Astrocyte (in vitro differentiated cells and primary cell): ENCODE data around the gene GNPDA1. TPM values are rescaled to one million over a fixed set of nuclear protein-coding genes. Genes with fewer than 3 reads are reported as not detected.

ENCODE experiments used
- DNase-seq: peaks from one replicate; pipeline ENCODE4 v3.0.0-alpha.2; 2010; ENCODE audit warnings: low read depth
- FAIRE-seq: peaks from 2 replicates; lab custom pipeline; 2011; peaks lifted over from hg19 to GRCh38; lab: Jason Lieb, UNC
- H2AFZ ChIP-seq: 2 replicates; pipeline ENCODE4 v1.6.0; 2012; ENCODE audit warnings: low read depth, low read length, inconsistent platforms
- H3K27ac ChIP-seq: 2 replicates; pipeline ENCODE4 v1.5.1; 2011; ENCODE audit warnings: low read depth, low read length, inconsistent platforms
- H3K27me3 ChIP-seq: 2 replicates; pipeline ENCODE4 v1.6.0; 2011; ENCODE audit warnings: low read length, inconsistent platforms; ENCODE audit not compliant: insufficient read depth
- H3K36me3 ChIP-seq: 2 replicates; pipeline ENCODE4 v1.5.1; 2011; ENCODE audit warnings: low read length, inconsistent platforms; ENCODE audit not compliant: insufficient read depth
- H3K4me1 ChIP-seq: 2 replicates; pipeline ENCODE4 v1.5.1; 2011; ENCODE audit warnings: low read length, inconsistent platforms; ENCODE audit not compliant: insufficient read depth
- H3K4me2 ChIP-seq: 2 replicates; pipeline ENCODE4 v1.6.0; 2012; ENCODE audit warnings: low read length, inconsistent platforms
- H3K4me3 ChIP-seq: 2 replicates; pipeline ENCODE4 v1.5.1; 2011; ENCODE audit warnings: low read depth, mild to moderate bottlenecking, low read length, inconsistent platforms; ENCODE audit not compliant: insufficient read depth
- H3K79me2 ChIP-seq: 2 replicates; pipeline ENCODE4 v1.6.0; 2012; ENCODE audit warnings: mild to moderate bottlenecking, low read length, inconsistent platforms; ENCODE audit not compliant: insufficient read depth
- H3K9ac ChIP-seq: 2 replicates; pipeline ENCODE4 v1.6.0; 2012; ENCODE audit warnings: mild to moderate bottlenecking, low read length, inconsistent platforms
- H3K9me3 ChIP-seq: 2 replicates; pipeline ENCODE4 v1.5.1; 2012; ENCODE audit warnings: low read depth, mild to moderate bottlenecking, low read length, inconsistent platforms; ENCODE audit not compliant: insufficient read depth
- H4K20me1 ChIP-seq: 2 replicates; pipeline ENCODE4 v1.6.0; 2012; ENCODE audit warnings: low read length, inconsistent platforms; ENCODE audit not compliant: insufficient read depth
- H3K27ac Mint-ChIP-seq: one replicate; pipeline ENCODE4 v1.8.0; 2021; ENCODE audit warnings: mild to moderate bottlenecking, mixed read lengths; ENCODE audit not compliant: unreplicated experiment
- H3K27me3 Mint-ChIP-seq: one replicate; pipeline ENCODE4 v1.8.0; 2021; ENCODE audit warnings: low read depth, mixed read lengths; ENCODE audit not compliant: unreplicated experiment
- H3K36me3 Mint-ChIP-seq: one replicate; pipeline ENCODE4 v1.8.0; 2021; ENCODE audit warnings: low read depth, mixed read lengths; ENCODE audit not compliant: unreplicated experiment
- H3K4me1 Mint-ChIP-seq: one replicate; pipeline ENCODE4 v1.8.0; 2021; ENCODE audit warnings: low read depth, mixed read lengths; ENCODE audit not compliant: unreplicated experiment
- H3K4me3 Mint-ChIP-seq: one replicate; pipeline ENCODE4 v1.8.0; 2021; ENCODE audit warnings: mild to moderate bottlenecking, moderate library complexity, mixed read lengths; ENCODE audit not compliant: unreplicated experiment
- H3K9me3 Mint-ChIP-seq: one replicate; pipeline ENCODE4 v1.8.0; 2021; ENCODE audit warnings: mild to moderate bottlenecking, mixed read lengths; ENCODE audit not compliant: unreplicated experiment
- CTCF ChIP-seq: IDR thresholded peaks from 2 replicates; pipeline ENCODE4 v1.5.1; 2011; ENCODE audit warnings: low read depth, mild to moderate bottlenecking, inconsistent platforms, low read length, moderate library complexity; ENCODE audit not compliant: insufficient read depth
- EZH2 ChIP-seq: IDR thresholded peaks from 2 replicates; pipeline ENCODE4 v1.6.1; 2012; ENCODE audit warnings: mild to moderate bottlenecking, low read length, inconsistent platforms; ENCODE audit not compliant: insufficient read depth
- total RNA-seq: library from RNA; stranded (reverse); gene quantifications from 2 replicates; pipeline ENCODE4 v1.2.1, GENCODE V29; 2021

Gene GNPDA1
- total RNA-seq, 1 donor from 2014 or later, result 30.7 TPM

DNA sequence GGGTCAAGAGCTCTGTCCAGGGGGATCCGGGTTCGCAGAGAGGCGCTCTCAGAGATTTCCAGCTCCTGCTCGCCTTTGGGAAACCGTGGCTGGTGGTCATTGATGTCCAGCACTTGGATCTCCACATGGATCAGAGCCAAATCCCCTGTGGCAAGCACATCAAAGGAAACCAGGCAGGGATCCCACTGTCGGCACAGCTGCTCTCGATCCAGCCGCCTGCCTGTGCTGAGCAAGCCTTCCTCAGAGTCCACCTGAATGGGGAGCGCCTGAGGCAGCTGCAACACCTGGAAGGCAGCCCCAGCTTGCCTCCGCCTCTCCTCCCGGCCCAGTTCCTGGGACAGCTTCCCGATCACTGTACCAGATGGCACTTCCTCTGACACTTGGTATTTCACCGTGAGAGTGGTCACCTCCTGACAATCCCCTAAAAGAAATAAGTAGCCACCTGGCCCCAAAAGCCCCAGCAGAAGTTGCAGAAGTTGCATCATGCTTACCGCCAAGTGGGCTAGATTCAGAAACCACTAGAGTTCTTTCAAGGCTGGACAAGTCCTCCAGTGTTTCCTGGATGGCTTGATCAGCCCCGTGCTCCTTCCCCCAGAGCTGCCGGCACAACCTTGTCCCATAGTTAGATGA is 55.3 kb downstream of the GNPDA1 start:
- Histone ChIP-seq H4K20me1 (no peaks in the 10 kb centered on the region), H3K36me3 (no peaks in the 10 kb centered on the region), H3K4me2 (no peak overlapping the region), H3K9ac (no peak overlapping the region), H3K4me3 (no peak overlapping the region), H3K4me1 (peaks cover 4% of the 10 kb centered on the region), H3K9me3 (no peaks in the 10 kb centered on the region), H3K79me2 (no peaks in the 10 kb centered on the region), H3K27ac (no peak overlapping the region), H2AFZ (no peak overlapping the region), H3K27me3 (no peaks in the 10 kb centered on the region)
- Mint-ChIP-seq H3K27ac (no peak overlapping the region), H3K27me3 (peaks cover 26% of the 10 kb centered on the region), H3K4me3 (no peak overlapping the region), H3K4me1 (peaks cover 2% of the 10 kb centered on the region), H3K36me3 (peaks cover 2% of the 10 kb centered on the region), H3K9me3 (no peaks in the 10 kb centered on the region)
- FAIRE-seq (no peak), DNase-seq (no peak)
- TF ChIP-seq CTCF, result no peak
- no peak for TF ChIP-seq EZH2

DNA sequence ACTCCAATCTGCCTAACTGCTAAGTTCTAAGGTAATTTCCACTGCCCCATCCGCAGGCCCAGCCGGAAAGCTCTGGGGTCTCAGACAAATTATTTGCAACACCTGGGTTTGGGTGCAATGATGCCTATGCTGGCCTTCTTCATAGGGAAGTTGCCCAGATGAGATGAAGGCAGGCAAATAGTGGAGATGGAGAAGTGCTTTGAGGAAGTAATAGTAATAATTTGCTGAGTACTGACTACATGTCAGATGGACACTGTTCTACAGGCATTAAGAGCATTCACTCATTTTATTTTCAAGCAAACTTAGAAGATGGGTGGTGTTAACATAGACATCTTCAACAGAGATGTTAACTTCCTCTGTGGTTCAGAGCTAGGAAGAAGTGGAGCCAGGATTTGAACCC is 58.6 kb downstream of the GNPDA1 start:
- DNase-seq (no peak), FAIRE-seq (no peak)
- Histone ChIP-seq H4K20me1 (no peaks in the 10 kb centered on the region), H3K4me2 (no peak overlapping the region), H3K27ac (no peak overlapping the region), H3K79me2 (no peaks in the 10 kb centered on the region), H3K36me3 (no peaks in the 10 kb centered on the region), H3K4me1 (no peaks in the 10 kb centered on the region), H3K9ac (no peak overlapping the region), H3K27me3 (no peaks in the 10 kb centered on the region), H3K9me3 (no peaks in the 10 kb centered on the region), H2AFZ (no peak overlapping the region), H3K4me3 (no peak overlapping the region)
- H3K27me3 Mint-ChIP-seq, result peaks cover 45% of the 10 kb centered on the region
- no peak overlapping the region for H3K27ac Mint-ChIP-seq
- no peak for TF ChIP-seq CTCF
- no peak for TF ChIP-seq EZH2
- H3K4me1 Mint-ChIP-seq, result peaks cover 6% of the 10 kb centered on the region
- no peaks in the 10 kb centered on the region for H3K9me3 Mint-ChIP-seq
- H3K36me3 Mint-ChIP-seq, result peaks cover 4% of the 10 kb centered on the region
- no peak overlapping the region for H3K4me3 Mint-ChIP-seq

- Mint-ChIP-seq H3K27ac (no peak overlapping the region), H3K27me3 (peaks cover 41% of the 10 kb centered on the region), H3K4me3 (peak overlapping the region; percentile 62), H3K36me3 (peaks cover 2% of the 10 kb centered on the region), H3K4me1 (peaks cover 6% of the 10 kb centered on the region), H3K9me3 (no peaks in the 10 kb centered on the region)
- H4K20me1 ChIP-seq, result no peaks in the 10 kb centered on the region
- TF ChIP-seq EZH2 (no peak), CTCF (no peak)
- no peak overlapping the region for H3K27ac ChIP-seq
- no peak overlapping the region for H2AFZ ChIP-seq
- no peaks in the 10 kb centered on the region for H3K4me1 ChIP-seq
- H3K4me2 ChIP-seq, result no peak overlapping the region
- no peak overlapping the region for H3K4me3 ChIP-seq
- no peak overlapping the region for H3K9ac ChIP-seq
- FAIRE-seq (no peak), DNase-seq (no peak)
- H3K36me3 ChIP-seq, result no peaks in the 10 kb centered on the region
- H3K9me3 ChIP-seq, result no peaks in the 10 kb centered on the region
- H3K79me2 ChIP-seq, result no peaks in the 10 kb centered on the region
- H3K27me3 ChIP-seq, result no peaks in the 10 kb centered on the region
Measured at GRCh38 chr5:141952020-141952419, 60.8 kb downstream of the GNPDA1 start.
